ENCODE results near the gene INSR. TPM values are rescaled to one million over a fixed set of nuclear protein-coding genes. Genes with fewer than 3 reads are reported as not detected.
"Not testable (repeated sequence)": the region's sequence is repeated elsewhere in the genome, so short reads cannot be mapped to it uniquely, and the experiment has no call there.

Gene INSR
- total RNA-seq, 1 donor from 2014 or later = 38.6 TPM

- Histone ChIP-seq H3K4me1 (ENCODE audit: control insufficient read depth in 3 of 3, insufficient read depth in 3 of 3, low read length in 3 of 3) (peaks cover 12 to 21% (median 16%) of the 10 kb centered on the region in 3 donors), H3K4me3 (ENCODE audit: low read length in 3 of 3) (no peak overlapping the region), H3K36me3 (ENCODE audit: control insufficient read depth in 3 of 3, insufficient read depth in 3 of 3, low read length in 3 of 3) (peaks cover 15 to 18% (median 17%) of the 10 kb centered on the region in 3 donors), H3K9me3 (ENCODE audit: control insufficient read depth in 3 of 3, low read length in 3 of 3) (no peaks in the 10 kb centered on the region), H3K27me3 (ENCODE audit: control insufficient read depth in 3 of 3, insufficient read depth in 3 of 3, low read length in 3 of 3) (no peaks in the 10 kb centered on the region), H3K27ac (ENCODE audit: low read depth, low read length) (peak overlapping the region; percentile 4), H3K9ac (ENCODE audit: low read depth in 1 of 3, low read length in 3 of 3) (no peak overlapping the region)
Observed at GRCh38 chr19:7161292-7161691, 132.9 kb downstream of the INSR start.

- H3K27ac ChIP-seq (ENCODE audit: low read depth, low read length) = peak overlapping the region; percentile 98
- H3K4me3 ChIP-seq (ENCODE audit: low read length in 3 of 3) = peak overlapping the region; percentile 49 to 58 (median 57)
- H3K4me1 ChIP-seq (ENCODE audit: control insufficient read depth in 3 of 3, insufficient read depth in 3 of 3, low read length in 3 of 3) = peaks cover 12 to 21% (median 16%) of the 10 kb centered on the region in 3 donors
- H3K9me3 ChIP-seq (ENCODE audit: control insufficient read depth in 3 of 3, low read length in 3 of 3) = no peaks in the 10 kb centered on the region
- H3K9ac ChIP-seq (ENCODE audit: low read depth in 1 of 3, low read length in 3 of 3) = peak overlapping the region; percentile 76 to 81 (median 77)
- H3K27me3 ChIP-seq (ENCODE audit: control insufficient read depth in 3 of 3, insufficient read depth in 3 of 3, low read length in 3 of 3) = no peaks in the 10 kb centered on the region
- peaks cover 8 to 13% (median 9%) of the 10 kb centered on the region in 3 donors for H3K36me3 ChIP-seq (ENCODE audit: control insufficient read depth in 3 of 3, insufficient read depth in 3 of 3, low read length in 3 of 3)
Observed at GRCh38 chr19:7159105-7159933, 134.9 kb downstream of the INSR start.

- Histone ChIP-seq H3K9ac (ENCODE audit: low read depth in 1 of 3, low read length in 3 of 3) (peak overlapping the region in 2 of 3 donors; percentile 23 to 33), H3K4me3 (ENCODE audit: low read length in 3 of 3) (no peak overlapping the region), H3K27me3 (ENCODE audit: control insufficient read depth in 3 of 3, insufficient read depth in 3 of 3, low read length in 3 of 3) (no peaks in the 10 kb centered on the region), H3K9me3 (ENCODE audit: control insufficient read depth in 3 of 3, low read length in 3 of 3) (no peaks in the 10 kb centered on the region), H3K36me3 (ENCODE audit: control insufficient read depth in 3 of 3, insufficient read depth in 3 of 3, low read length in 3 of 3) (peaks cover 2 to 9% (median 5%) of the 10 kb centered on the region in 3 donors), H3K27ac (ENCODE audit: low read depth, low read length) (peak overlapping the region; percentile 25), H3K4me1 (ENCODE audit: control insufficient read depth in 3 of 3, insufficient read depth in 3 of 3, low read length in 3 of 3) (peaks cover 4 to 11% (median 5%) of the 10 kb centered on the region in 3 donors)
Observed at GRCh38 chr19:7153022-7153421, 141.2 kb downstream of the INSR start.

GRCh38 chr19:7152568-7152967 is 141.6 kb downstream of the INSR start:
- peak overlapping the region; percentile 25 for H3K27ac ChIP-seq (ENCODE audit: low read depth, low read length)
- H3K27me3 ChIP-seq (ENCODE audit: control insufficient read depth in 3 of 3, insufficient read depth in 3 of 3, low read length in 3 of 3) = no peaks in the 10 kb centered on the region
- no peak overlapping the region for H3K4me3 ChIP-seq (ENCODE audit: low read length in 3 of 3)
- H3K4me1 ChIP-seq (ENCODE audit: control insufficient read depth in 3 of 3, insufficient read depth in 3 of 3, low read length in 3 of 3) = peaks cover 2 to 8% (median 3%) of the 10 kb centered on the region in 3 donors
- H3K9me3 ChIP-seq (ENCODE audit: control insufficient read depth in 3 of 3, low read length in 3 of 3) = no peaks in the 10 kb centered on the region
- peaks cover 2 to 9% (median 5%) of the 10 kb centered on the region in 3 donors for H3K36me3 ChIP-seq (ENCODE audit: control insufficient read depth in 3 of 3, insufficient read depth in 3 of 3, low read length in 3 of 3)
- no peak overlapping the region for H3K9ac ChIP-seq (ENCODE audit: low read depth in 1 of 3, low read length in 3 of 3)

GRCh38 chr19:7149956-7150705 is 144.1 kb downstream of the INSR start:
- no peaks in the 10 kb centered on the region for H3K9me3 ChIP-seq (ENCODE audit: control insufficient read depth in 3 of 3, low read length in 3 of 3)

GRCh38 chr19:7147119-7147675 is 147.0 kb downstream of the INSR start:
- not testable (repeated sequence) for H3K27ac ChIP-seq (ENCODE audit: low read depth, low read length); H3K9me3 ChIP-seq (ENCODE audit: control insufficient read depth in 3 of 3, low read length in 3 of 3); H3K4me1 ChIP-seq (ENCODE audit: control insufficient read depth in 3 of 3, insufficient read depth in 3 of 3, low read length in 3 of 3); H3K27me3 ChIP-seq (ENCODE audit: control insufficient read depth in 3 of 3, insufficient read depth in 3 of 3, low read length in 3 of 3); H3K9ac ChIP-seq (ENCODE audit: low read depth in 1 of 3, low read length in 3 of 3); H3K4me3 ChIP-seq (ENCODE audit: low read length in 3 of 3)
- peaks cover 8 to 12% (median 12%) of the 10 kb centered on the region in 3 donors for H3K36me3 ChIP-seq (ENCODE audit: control insufficient read depth in 3 of 3, insufficient read depth in 3 of 3, low read length in 3 of 3)

More at GRCh38 chr19:7149956-7150705, 144.1 kb downstream of the INSR start:
- Histone ChIP-seq H3K27me3 (ENCODE audit: control insufficient read depth in 3 of 3, insufficient read depth in 3 of 3, low read length in 3 of 3) (no peaks in the 10 kb centered on the region), H3K4me1 (ENCODE audit: control insufficient read depth in 3 of 3, insufficient read depth in 3 of 3, low read length in 3 of 3) (peaks cover 0 to 10% (median 5%) of the 10 kb centered on the region in 3 donors), H3K4me3 (ENCODE audit: low read length in 3 of 3) (no peak overlapping the region), H3K36me3 (ENCODE audit: control insufficient read depth in 3 of 3, insufficient read depth in 3 of 3, low read length in 3 of 3) (peaks cover 2 to 9% (median 5%) of the 10 kb centered on the region in 3 donors), H3K27ac (ENCODE audit: low read depth, low read length) (no peak overlapping the region), H3K9ac (ENCODE audit: low read depth in 1 of 3, low read length in 3 of 3) (no peak overlapping the region)

GRCh38 chr19:7146086-7146485 is 148.1 kb downstream of the INSR start:
- H3K36me3 ChIP-seq (ENCODE audit: control insufficient read depth in 3 of 3, insufficient read depth in 3 of 3, low read length in 3 of 3) = peaks cover 16 to 21% (median 18%) of the 10 kb centered on the region in 3 donors
- H3K9me3 ChIP-seq (ENCODE audit: control insufficient read depth in 3 of 3, low read length in 3 of 3); H3K4me1 ChIP-seq (ENCODE audit: control insufficient read depth in 3 of 3, insufficient read depth in 3 of 3, low read length in 3 of 3); H3K4me3 ChIP-seq (ENCODE audit: low read length in 3 of 3); H3K27me3 ChIP-seq (ENCODE audit: control insufficient read depth in 3 of 3, insufficient read depth in 3 of 3, low read length in 3 of 3); H3K9ac ChIP-seq (ENCODE audit: low read depth in 1 of 3, low read length in 3 of 3): not testable (repeated sequence)
- H3K27ac ChIP-seq (ENCODE audit: low read depth, low read length) = peak overlapping the region; percentile 57

GRCh38 chr19:7145494-7145893 is 148.7 kb downstream of the INSR start:
- H3K4me1 ChIP-seq (ENCODE audit: control insufficient read depth in 3 of 3, insufficient read depth in 3 of 3, low read length in 3 of 3) = peaks cover 0 to 5% (median 4%) of the 10 kb centered on the region in 3 donors
- H3K27me3 ChIP-seq (ENCODE audit: control insufficient read depth in 3 of 3, insufficient read depth in 3 of 3, low read length in 3 of 3) = no peaks in the 10 kb centered on the region
- H3K9ac ChIP-seq (ENCODE audit: low read depth in 1 of 3, low read length in 3 of 3) = peak overlapping the region in 1 of 3 donors; percentile 45
- H3K4me3 ChIP-seq (ENCODE audit: low read length in 3 of 3) = no peak overlapping the region
- peaks cover 18 to 23% (median 22%) of the 10 kb centered on the region in 3 donors for H3K36me3 ChIP-seq (ENCODE audit: control insufficient read depth in 3 of 3, insufficient read depth in 3 of 3, low read length in 3 of 3)
- H3K27ac ChIP-seq (ENCODE audit: low read depth, low read length) = peak overlapping the region; percentile 57
- H3K9me3 ChIP-seq (ENCODE audit: control insufficient read depth in 3 of 3, low read length in 3 of 3) = no peaks in the 10 kb centered on the region

- Histone ChIP-seq H3K4me1 (ENCODE audit: control insufficient read depth in 3 of 3, insufficient read depth in 3 of 3, low read length in 3 of 3) (peaks cover 0 to 5% (median 4%) of the 10 kb centered on the region in 3 donors), H3K27ac (ENCODE audit: low read depth, low read length) (no peak overlapping the region), H3K27me3 (ENCODE audit: control insufficient read depth in 3 of 3, insufficient read depth in 3 of 3, low read length in 3 of 3) (no peaks in the 10 kb centered on the region), H3K9ac (ENCODE audit: low read depth in 1 of 3, low read length in 3 of 3) (no peak overlapping the region), H3K4me3 (ENCODE audit: low read length in 3 of 3) (no peak overlapping the region), H3K36me3 (ENCODE audit: control insufficient read depth in 3 of 3, insufficient read depth in 3 of 3, low read length in 3 of 3) (peaks cover 20 to 41% (median 40%) of the 10 kb centered on the region in 3 donors), H3K9me3 (ENCODE audit: control insufficient read depth in 3 of 3, low read length in 3 of 3) (no peaks in the 10 kb centered on the region)
Observed at GRCh38 chr19:7142771-7143170, 151.4 kb downstream of the INSR start.
